HG03135 (cell line): ENCODE results near the gene PUDP.

Experiments
- ATAC-seq: cut with Tn5 transposase; IDR thresholded peaks from one replicate; pipeline ENCODE4 v1.9.1; 2021; ENCODE audit warnings: mild to moderate bottlenecking, moderate library complexity; ENCODE audit not compliant: unreplicated experiment

Gene PUDP

DNA sequence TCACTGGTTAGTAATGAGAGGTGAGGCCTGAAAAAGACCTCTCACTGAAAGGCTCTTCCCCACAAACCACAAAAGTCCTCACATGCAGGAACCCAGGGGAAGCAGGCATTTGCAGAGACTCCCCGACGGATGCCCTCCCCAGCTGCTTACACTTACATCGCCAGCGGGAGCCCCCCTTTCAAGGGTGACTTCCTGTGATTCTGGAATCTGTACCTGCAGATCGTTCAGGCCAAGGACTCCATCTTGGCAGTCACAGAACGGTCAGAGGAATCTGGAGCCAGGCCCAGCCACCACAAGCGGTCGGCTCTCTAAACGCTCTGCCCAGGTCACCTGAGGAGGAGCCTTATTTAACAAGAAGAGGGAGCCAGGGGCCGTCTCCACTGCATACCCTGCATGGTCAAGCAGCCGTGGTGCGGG, 71.7 kb downstream of the PUDP start:
- ATAC-seq: no peak

DNA sequence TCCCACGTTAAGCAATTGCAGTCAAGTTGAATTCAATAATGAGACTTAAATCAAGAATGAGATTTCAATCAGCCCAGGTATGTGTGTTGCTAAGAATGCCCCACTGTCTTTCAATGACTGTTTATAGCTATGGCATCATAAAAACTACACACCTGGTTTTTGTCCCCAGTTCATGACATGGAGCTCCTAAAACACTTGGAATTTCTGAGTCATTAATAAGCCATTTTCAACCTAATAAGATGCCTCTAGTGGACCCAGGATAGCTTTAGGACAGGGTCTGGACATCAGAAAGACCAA, 73.1 kb downstream of the PUDP start:
- ATAC-seq: no peak

- ATAC-seq: no peak
These were observed 73.6 kb downstream of the PUDP start for GRCh38 chrX:7074148-7074907.

DNA sequence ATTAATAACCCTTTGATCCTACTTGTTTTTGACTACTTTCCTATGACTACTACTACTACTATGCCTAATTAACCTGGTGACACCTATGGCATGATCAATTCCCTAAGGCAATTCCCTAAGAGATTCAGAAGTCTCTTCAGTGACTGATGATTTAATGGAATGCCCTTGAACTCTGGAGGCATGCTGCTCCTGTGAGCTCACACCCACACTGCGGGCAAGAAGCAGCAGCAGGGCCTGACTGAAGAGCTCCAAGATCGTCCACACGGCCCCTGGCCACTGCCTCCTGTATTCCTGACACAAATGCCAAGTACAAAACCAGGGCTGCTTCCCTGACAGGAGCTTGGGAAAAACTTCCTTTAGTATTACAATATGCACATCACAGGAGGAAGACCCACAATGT, 74.6 kb downstream of the PUDP start:
- ATAC-seq: no peak

- no peak for ATAC-seq
These were observed 75.1 kb downstream of the PUDP start for GRCh38 chrX:7072856-7073255.

GRCh38 chrX:7071390-7071789, 76.6 kb downstream of the PUDP start:
- no peak for ATAC-seq

DNA sequence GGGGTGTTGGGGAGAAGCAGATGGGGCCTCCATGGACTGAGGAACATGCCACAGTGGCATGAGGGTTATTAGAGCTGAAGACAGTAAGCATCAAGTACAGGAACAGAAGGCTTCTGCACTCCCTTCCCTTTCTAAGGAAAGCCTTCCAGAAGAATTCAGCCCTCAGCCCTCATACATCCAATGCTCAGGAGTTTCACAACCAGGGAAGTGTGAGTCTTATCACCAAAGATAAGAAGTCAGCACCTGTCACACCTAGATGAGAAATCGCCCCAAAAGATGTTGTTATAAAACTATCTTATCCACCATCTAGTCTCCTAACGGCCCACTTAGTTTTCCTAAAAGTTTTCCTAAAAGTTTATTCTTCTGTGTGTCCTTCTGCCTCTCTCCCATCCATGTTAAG, 78.4 kb downstream of the PUDP start:
- no peak for ATAC-seq

- no peak for ATAC-seq
These were observed 79.0 kb downstream of the PUDP start for GRCh38 chrX:7068939-7069367.

DNA sequence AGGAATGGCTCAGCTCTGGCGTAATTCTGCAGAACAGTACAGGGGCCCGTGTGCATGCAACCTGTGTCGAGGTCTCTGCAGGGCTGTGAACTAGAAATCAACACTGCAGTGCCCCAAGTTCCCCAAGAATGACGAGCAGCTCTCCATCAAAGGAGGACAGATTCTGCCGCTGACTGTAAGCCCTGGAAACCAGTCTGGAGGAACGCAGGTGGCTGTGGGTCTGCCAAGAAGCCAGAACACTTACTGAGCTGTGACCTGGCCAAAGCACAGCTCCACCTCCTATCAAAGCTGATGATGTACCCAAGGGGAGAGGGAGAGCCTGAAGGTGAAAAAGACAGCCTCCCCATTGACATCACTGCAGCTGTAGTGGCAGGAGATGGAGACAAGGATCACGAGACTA, 80.7 kb downstream of the PUDP start:
- no peak for ATAC-seq

GRCh38 chrX:7065473-7065872, 82.5 kb downstream of the PUDP start:
- ATAC-seq: no peak

- ATAC-seq: no peak
These were observed 85.0 kb downstream of the PUDP start for GRCh38 chrX:7062903-7063302.

DNA sequence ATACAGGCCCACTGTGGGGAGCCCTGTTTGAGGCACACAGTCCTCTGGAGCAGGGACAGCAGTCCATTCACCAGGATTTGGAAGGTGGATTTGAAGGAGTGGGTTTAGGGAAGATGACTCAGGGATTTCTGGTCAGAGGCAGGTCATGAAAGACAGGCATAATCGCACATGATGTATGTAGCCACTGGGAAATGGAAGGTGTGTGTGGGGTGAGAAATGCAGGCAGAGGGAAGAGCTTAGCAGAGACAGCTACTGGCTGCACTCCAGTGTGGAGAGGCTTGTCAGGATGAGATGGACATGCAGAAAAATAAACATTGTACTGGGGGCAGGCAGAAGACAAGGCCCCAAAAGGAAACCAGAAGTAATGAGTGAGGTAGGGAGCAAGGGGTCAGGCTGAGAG, 85.7 kb downstream of the PUDP start:
- no peak for ATAC-seq

DNA sequence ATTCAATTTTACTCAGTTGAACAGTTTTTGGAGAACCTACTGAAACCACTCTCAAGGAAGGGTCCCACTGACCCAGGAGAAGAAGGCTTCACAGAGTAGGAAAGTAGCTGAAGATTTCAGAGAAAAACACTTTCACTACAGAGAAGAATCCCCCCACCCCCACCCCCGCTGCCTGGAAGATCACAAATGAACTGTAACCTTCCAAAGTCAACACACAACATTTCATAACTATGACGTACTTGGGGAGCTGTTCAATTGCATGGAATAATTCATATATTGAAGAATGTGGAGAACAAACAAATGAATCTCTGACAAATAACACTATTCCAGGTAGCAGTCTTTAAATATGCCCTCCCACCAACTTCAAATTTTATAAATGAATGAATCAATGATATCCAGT, 86.5 kb downstream of the PUDP start:
- ATAC-seq: no peak

- ATAC-seq: no peak
These were observed 87.5 kb downstream of the PUDP start for GRCh38 chrX:7060444-7060843.

DNA sequence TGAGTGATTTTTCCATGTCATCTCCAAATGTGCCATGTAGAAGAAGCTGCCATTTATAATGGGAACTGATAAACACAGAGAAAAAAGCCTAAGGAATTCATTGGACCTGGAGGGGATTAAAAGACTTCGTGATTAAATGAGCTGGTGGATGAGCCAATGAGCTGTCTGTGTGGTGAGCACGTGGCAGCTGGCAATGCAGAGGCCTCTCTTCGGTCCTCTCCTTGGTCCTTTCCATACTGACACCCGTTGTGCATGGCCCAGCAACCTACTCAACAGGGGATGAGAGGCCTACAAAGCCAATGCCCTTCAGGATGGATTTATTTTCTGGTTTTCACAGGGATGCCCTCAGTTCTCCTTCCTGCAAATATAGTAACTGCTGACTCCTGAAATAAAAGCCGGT, 88.1 kb downstream of the PUDP start:
- ATAC-seq: no peak

DNA sequence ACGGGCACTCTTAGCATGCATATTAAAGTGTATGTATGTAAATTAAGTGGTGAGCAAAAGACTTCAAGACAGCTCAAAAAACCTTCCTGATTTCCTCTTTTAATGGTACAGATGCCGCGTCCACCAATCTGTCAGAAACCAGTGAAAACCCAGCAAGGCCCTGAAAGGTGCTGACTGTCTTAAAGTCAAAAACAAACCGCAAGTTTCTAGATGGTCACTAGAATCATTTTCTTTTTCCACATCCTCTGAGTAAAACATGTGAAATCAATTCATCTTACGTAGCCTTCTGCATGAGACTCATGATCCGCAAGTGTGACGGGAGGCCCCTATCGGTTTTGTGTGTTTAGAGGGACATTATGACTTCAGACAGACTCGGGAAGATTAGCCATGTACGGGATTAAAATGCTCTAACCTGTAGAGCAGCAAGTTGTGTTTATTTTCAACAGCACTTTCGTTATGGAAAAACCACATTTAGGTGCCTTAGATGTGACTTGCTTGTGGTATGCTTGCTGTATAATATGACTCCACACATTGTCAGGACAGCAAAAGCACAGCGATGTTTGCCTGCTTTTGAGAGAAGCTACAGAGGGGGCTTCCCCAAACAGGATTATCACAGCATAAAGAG, 88.6 kb downstream of the PUDP start:
- ATAC-seq: peak; percentile 93

- no peak for ATAC-seq
These were observed 92.4 kb downstream of the PUDP start for GRCh38 chrX:7055386-7056137.

DNA sequence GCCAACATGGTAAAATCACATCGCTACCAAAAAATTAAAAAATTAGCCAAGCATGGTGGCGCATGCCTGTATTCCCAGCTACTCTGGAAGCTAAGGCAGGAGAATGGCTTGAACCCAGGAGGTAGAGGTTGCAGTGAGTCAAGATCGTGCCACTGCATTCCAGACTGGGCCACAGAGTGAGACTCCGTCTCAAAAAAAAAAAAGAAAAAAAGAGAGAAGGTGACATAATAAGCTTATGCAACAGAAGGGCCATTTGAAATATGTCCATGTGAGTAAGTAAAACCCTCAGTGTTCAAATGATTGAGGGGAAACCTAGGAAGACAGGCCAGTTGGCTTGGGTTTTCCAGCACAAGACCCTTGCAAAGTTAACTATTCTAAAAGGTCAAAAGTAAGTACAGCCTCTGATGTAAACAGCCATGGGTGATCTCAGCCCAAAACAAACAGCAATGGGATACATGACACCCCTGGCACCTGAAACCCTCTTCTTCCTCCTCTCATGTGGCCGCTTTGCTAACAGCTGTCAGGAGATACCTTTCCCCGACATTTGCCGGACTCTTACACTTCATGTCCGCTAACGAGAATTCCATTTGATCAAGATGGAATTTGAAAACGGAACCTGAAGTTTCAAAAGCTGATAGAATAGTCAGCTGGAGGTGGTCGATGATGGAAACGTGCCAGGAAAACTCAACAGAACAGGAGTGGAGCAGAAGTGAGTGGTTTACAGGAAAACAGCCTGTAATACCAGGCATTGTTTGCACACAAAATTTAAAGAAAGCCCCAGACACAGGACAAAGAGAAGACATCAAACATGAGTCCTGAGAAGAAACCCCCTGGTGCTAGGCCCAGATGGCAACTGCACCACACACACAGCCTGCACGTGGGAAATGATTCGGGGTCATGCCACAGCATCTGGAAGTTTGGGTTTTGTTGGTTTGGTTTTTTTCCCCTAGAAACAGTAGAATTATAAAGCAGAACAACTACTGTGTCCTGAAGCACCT, 93.4 kb downstream of the PUDP start:
- no peak for ATAC-seq

GRCh38 chrX:7052541-7052940, 95.4 kb downstream of the PUDP start:
- ATAC-seq: no peak

GRCh38 chrX:7050271-7050670, 97.7 kb downstream of the PUDP start:
- no peak for ATAC-seq

DNA sequence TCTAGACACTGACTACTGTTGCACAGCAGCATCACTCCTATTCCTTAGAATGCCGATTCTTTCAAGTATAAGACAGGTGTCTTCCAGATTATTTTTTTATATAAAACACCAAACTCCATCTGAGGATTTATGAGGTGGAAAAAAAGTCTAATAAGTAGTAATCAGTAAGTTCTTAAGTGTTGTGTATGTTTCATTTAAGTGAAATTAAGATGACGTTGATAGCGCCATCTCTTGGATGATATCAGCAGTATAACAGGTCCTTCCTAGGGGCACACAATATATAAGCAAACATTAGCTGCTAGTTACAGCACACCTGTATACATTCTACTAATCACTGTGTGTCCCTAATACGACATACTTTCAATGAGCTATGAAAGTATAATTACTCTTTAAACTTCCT, 100.0 kb downstream of the PUDP start:
- no peak for ATAC-seq
